ENCODE data around the gene APC.
A peak's percentile ranks its signal among the peaks of the same experiment; 100 is the strongest.
"Not testable (repeated sequence)": the region's sequence is repeated elsewhere in the genome, so short reads cannot be mapped to it uniquely, and the experiment has no call there.

APC gene

GRCh38 chr5:112847306-112847705 lies 109.6 kb downstream of the APC start:
- CTCF ChIA-PET = no interaction called here
- no peak for DNase-seq (ENCODE audit: extremely low spot score)
- TF ChIP-seq BHLHE40 (IDR thresholded peaks at IDR 0.05; ENCODE audit: borderline replicate concordance) = no peak
- no peak for TF ChIP-seq NFRKB (IDR thresholded peaks at IDR 0.05)
- no peak for TF ChIP-seq FOXA1 (IDR thresholded peaks at IDR 0.05)
- TF ChIP-seq ARNT (IDR thresholded peaks at IDR 0.05) = no peak
- no peak for TF ChIP-seq CTBP1 (IDR thresholded peaks at IDR 0.05; ENCODE audit: borderline replicate concordance)
- TF ChIP-seq FOXK2 (IDR thresholded peaks at IDR 0.05) = no peak
- TF ChIP-seq FOXM1 (IDR thresholded peaks at IDR 0.05; ENCODE audit: borderline replicate concordance) = no peak
- no peak for TF ChIP-seq TARDBP (IDR thresholded peaks at IDR 0.05)
- no peak for TF ChIP-seq LEF1 (IDR thresholded peaks at IDR 0.05; ENCODE audit: borderline replicate concordance)
- no peak for TF ChIP-seq ELF4 (IDR thresholded peaks at IDR 0.05)
- TF ChIP-seq HDGF (IDR thresholded peaks at IDR 0.05; ENCODE audit: borderline replicate concordance) = no peak
- TF ChIP-seq PKNOX1 (IDR thresholded peaks at IDR 0.05) = no peak
- TF ChIP-seq ZNF384 (IDR thresholded peaks at IDR 0.05) = no peak
- TF ChIP-seq SP1 (IDR thresholded peaks at IDR 0.05) = no peak
- TF ChIP-seq SUZ12 (IDR thresholded peaks at IDR 0.05) = no peak
- no peak for TF ChIP-seq L3MBTL2 (conservative IDR thresholded peaks at IDR 0.05)
- POLR2A ChIA-PET = no interaction called here

- DNase-seq (ENCODE audit: extremely low spot score) = peak; percentile 61
- ChIA-PET CTCF (interaction anchor here (0.6 to 1.4 kb wide), 20 partner anchors 11 to 1771 kb away, joined by 3 to 14 read pairs (median 4); partner anchors contain the start of gene SRP19), POLR2A (interaction anchor here (0.6 to 1.1 kb wide), 4 partner anchors 11 to 128 kb away, joined by 3 to 11 read pairs (median 5); partner anchors contain the start of genes DCP2 and SRP19)
- TF ChIP-seq PKNOX1 (IDR thresholded peaks at IDR 0.05) (peak; percentile 72), SUZ12 (IDR thresholded peaks at IDR 0.05) (no peak)
Measured at GRCh38 chr5:112848116-112848811, 110.6 kb downstream of the APC start.

- POLR2A ChIA-PET = no interaction called here
- TF ChIP-seq NFRKB (IDR thresholded peaks at IDR 0.05) (no peak), TARDBP (IDR thresholded peaks at IDR 0.05) (no peak), ARNT (IDR thresholded peaks at IDR 0.05) (no peak), PKNOX1 (IDR thresholded peaks at IDR 0.05) (0 out of 2 replicates have a peak, but pooled peaks have one; percentile 3)
- CTCF ChIA-PET = no interaction called here
- DNase-seq (ENCODE audit: extremely low spot score) = no peak
Measured at GRCh38 chr5:112849912-112850311, 112.2 kb downstream of the APC start.

- ChIA-PET CTCF (no interaction called here), POLR2A (no interaction called here)
- DNase-seq (ENCODE audit: extremely low spot score) = no peak
- TF ChIP-seq SUZ12 (IDR thresholded peaks at IDR 0.05) (no peak), FOXM1 (IDR thresholded peaks at IDR 0.05; ENCODE audit: borderline replicate concordance) (no peak), TARDBP (IDR thresholded peaks at IDR 0.05) (no peak), ELF4 (IDR thresholded peaks at IDR 0.05) (no peak), SP1 (IDR thresholded peaks at IDR 0.05) (no peak)
Measured at GRCh38 chr5:112854651-112855050, 117.0 kb downstream of the APC start.

GRCh38 chr5:112857866-112858265 lies 120.2 kb downstream of the APC start:
- CTCF ChIA-PET = no interaction called here

GRCh38 chr5:112860571-112860928 lies 122.9 kb downstream of the APC start:
- ChIA-PET CTCF (interaction anchor here (1.3 kb wide), 1 partner anchor 12 kb away, joined by 14 read pairs; no protein-coding TSS in a partner anchor), POLR2A (interaction anchor here (0.9 to 2.6 kb wide), 15 partner anchors 9 to 153 kb away, joined by 3 to 24 read pairs (median 5); partner anchors contain the start of genes DCP2 and REEP5)
- DNase-seq (ENCODE audit: extremely low spot score) = not testable (repeated sequence)

More at GRCh38 chr5:112857866-112858265, 120.2 kb downstream of the APC start:
- DNase-seq (ENCODE audit: extremely low spot score) = no peak
- TF ChIP-seq L3MBTL2 (conservative IDR thresholded peaks at IDR 0.05) (no peak), NFRKB (IDR thresholded peaks at IDR 0.05) (no peak), SP1 (IDR thresholded peaks at IDR 0.05) (no peak), FOXA1 (IDR thresholded peaks at IDR 0.05) (no peak), LEF1 (IDR thresholded peaks at IDR 0.05; ENCODE audit: borderline replicate concordance) (no peak), HDGF (IDR thresholded peaks at IDR 0.05; ENCODE audit: borderline replicate concordance) (no peak), ELF4 (IDR thresholded peaks at IDR 0.05) (no peak), FOXK2 (IDR thresholded peaks at IDR 0.05) (no peak), ZNF384 (IDR thresholded peaks at IDR 0.05) (no peak), FOXM1 (IDR thresholded peaks at IDR 0.05; ENCODE audit: borderline replicate concordance) (no peak), CTBP1 (IDR thresholded peaks at IDR 0.05; ENCODE audit: borderline replicate concordance) (no peak), ARNT (IDR thresholded peaks at IDR 0.05) (no peak), SUZ12 (IDR thresholded peaks at IDR 0.05) (no peak), TARDBP (IDR thresholded peaks at IDR 0.05) (no peak)
- POLR2A ChIA-PET = no interaction called here

All from HEK293T (cell line).